ENCODE measurements around the gene MRPL45.
"Not testable (repeated sequence)": the region's sequence is repeated elsewhere in the genome, so short reads cannot be mapped to it uniquely, and the experiment has no call there.

GRCh38 chr17:38265974-38266506 is 30.9 kb upstream of the MRPL45 start:
- not testable (repeated sequence) for TF ChIP-seq CTCF, POLR2A (IDR thresholded peaks at IDR 0.05)

Data from lower leg skin (tissue), 3 donors.